IMR-90 (cell line): ENCODE results near the gene LRPPRC. TPM values are rescaled to one million over a fixed set of nuclear protein-coding genes. Genes with fewer than 3 reads are reported as not detected.

Experiments used
- ATAC-seq: fragments of 200-7000 bp; cut with Tn5 transposase; 2 replicates; pipeline ENCODE4 v1.9.1; 2020; ENCODE audit warnings: low read depth, mild to moderate bottlenecking, moderate library complexity
- BruUV-seq: library from RNA; stranded (reverse); fragments of 400-500 nt; replicated peaks from 2 replicates; lab custom pipeline; 2021; lab: Mats Ljungman, UMichigan
- CTCF ChIA-PET: fragments of 300-600 bp; formaldehyde crosslinking; extraction: SDS; loops from one replicate; lab custom pipeline; 2021; ENCODE audit warnings: antibody characterized with exemption; lab: Yijun Ruan, JAX
- POLR2A ChIA-PET: fragments of 300-600 bp; sonication (Branson Sonifier 250); formaldehyde crosslinking; loops from one replicate; lab custom pipeline; 2022; ENCODE audit warnings: antibody characterized with exemption; ENCODE audit not compliant: unreplicated experiment; lab: Charles Lee
- DNase-seq: peaks from one replicate; pipeline ENCODE4 v3.0.0; 2013
- H2AFZ ChIP-seq: replicated peaks from 2 replicates; pipeline ENCODE3; 2013; ENCODE audit warnings: low read length, mild to moderate bottlenecking; ENCODE audit not compliant: poor library complexity
- H2AK5ac ChIP-seq: 2 replicates; pipeline ENCODE4 v1.6.1; 2013; ENCODE audit warnings: low read depth, low read length, inconsistent platforms
- H2AK9ac ChIP-seq: replicated peaks from 2 replicates; pipeline ENCODE3; 2013; ENCODE audit warnings: mild to moderate bottlenecking, low read depth, low read length, moderate library complexity; ENCODE audit not compliant: poor library complexity
- H2BK120ac ChIP-seq: 2 replicates; pipeline ENCODE4 v1.6.1; 2013; ENCODE audit warnings: low read depth, low read length, inconsistent platforms
- H2BK15ac ChIP-seq: 3 replicates; pipeline ENCODE4 v1.6.1; 2013; ENCODE audit warnings: low read depth, low read length, inconsistent platforms
- H2BK20ac ChIP-seq: 2 replicates; pipeline ENCODE4 v1.6.1; 2013; ENCODE audit warnings: low read depth, mild to moderate bottlenecking, inconsistent platforms, low read length, moderate library complexity
- H2BK5ac ChIP-seq: 2 replicates; pipeline ENCODE4 v1.6.1; 2013; ENCODE audit warnings: mild to moderate bottlenecking, low read depth, low read length, inconsistent platforms; ENCODE audit not compliant: poor library complexity, severe bottlenecking
- H3K14ac ChIP-seq: replicated peaks from 2 replicates; pipeline ENCODE4 v1.6.1; 2013; ENCODE audit warnings: low read depth, low read length, inconsistent platforms
- H3K18ac ChIP-seq: 2 replicates; pipeline ENCODE4 v1.6.1; 2013; ENCODE audit warnings: low read depth, low read length, control low read depth
- H3K23ac ChIP-seq: 2 replicates; pipeline ENCODE4 v1.6.1; 2013; ENCODE audit warnings: low read depth, low read length, inconsistent platforms
- H3K27ac ChIP-seq: 2 replicates; pipeline ENCODE4 v1.5.1; 2013; ENCODE audit warnings: mild to moderate bottlenecking, control low read depth, low read length; ENCODE audit not compliant: insufficient read depth
- H3K27me3 ChIP-seq: 2 replicates; pipeline ENCODE4 v1.6.1; 2013; ENCODE audit warnings: low read length; ENCODE audit not compliant: control insufficient read depth, insufficient read depth
- H3K36me3 ChIP-seq: 2 replicates; pipeline ENCODE4 v1.6.1; 2013; ENCODE audit warnings: low read length, mixed read lengths; ENCODE audit not compliant: control insufficient read depth, insufficient read depth
- H3K4ac ChIP-seq: 2 replicates; pipeline ENCODE4 v1.6.1; 2013; ENCODE audit warnings: low read depth, low read length, inconsistent platforms
- H3K4me1 ChIP-seq: 2 replicates; pipeline ENCODE4 v1.6.1; 2013; ENCODE audit warnings: low read length, mixed read lengths; ENCODE audit not compliant: control insufficient read depth, insufficient read depth
- H3K4me2 ChIP-seq: 2 replicates; pipeline ENCODE4 v1.6.1; 2013; ENCODE audit warnings: low read depth, mild to moderate bottlenecking, control low read depth, low read length, moderate library complexity
- H3K4me3 ChIP-seq: 2 replicates; pipeline ENCODE4 v1.5.1; 2013; ENCODE audit warnings: low read depth, mild to moderate bottlenecking, control low read depth, low read length, moderate library complexity; ENCODE audit not compliant: insufficient read depth
- H3K56ac ChIP-seq: 2 replicates; pipeline ENCODE4 v1.6.1; 2013; ENCODE audit warnings: low read length, inconsistent platforms; ENCODE audit not compliant: insufficient read depth; ENCODE audit errors: extremely low read depth
- H3K79me1 ChIP-seq, 2 experiments: 2 replicates each; pipeline ENCODE4 v1.6.1; 2013; ENCODE audit warnings: low read length in 2 of 2, inconsistent platforms in 1 of 2, low read depth in 1 of 2
- H3K9ac ChIP-seq: 2 replicates; pipeline ENCODE4 v1.6.1; 2013; ENCODE audit warnings: low read depth, low read length, control low read depth
- H3K9me1 ChIP-seq: 2 replicates; pipeline ENCODE4 v1.6.1; 2013; ENCODE audit warnings: low read length, inconsistent platforms; ENCODE audit not compliant: insufficient read depth
- H3K9me3 ChIP-seq: 2 replicates; pipeline ENCODE4 v1.6.1; 2013; ENCODE audit warnings: low read length; ENCODE audit not compliant: control insufficient read depth, insufficient read depth
- H4K20me1 ChIP-seq: 2 replicates; pipeline ENCODE4 v1.6.1; 2013; ENCODE audit warnings: low read length, inconsistent platforms; ENCODE audit not compliant: insufficient read depth
- H4K5ac ChIP-seq: 2 replicates; pipeline ENCODE4 v1.6.1; 2013; ENCODE audit warnings: mild to moderate bottlenecking, low read depth, low read length, control low read depth
- H4K8ac ChIP-seq, 2 experiments: 2 replicates each; pipeline ENCODE4 v1.6.1; 2013; ENCODE audit warnings: low read depth in 2 of 2, low read length in 2 of 2, control low read depth in 1 of 2, inconsistent platforms in 1 of 2
- H4K91ac ChIP-seq: 2 replicates; pipeline ENCODE4 v1.6.1; 2013; ENCODE audit warnings: low read depth, low read length, inconsistent platforms; ENCODE audit not compliant: insufficient read depth
- BHLHE40 ChIP-seq: fragments of 150-350 bp; IDR thresholded peaks from 2 replicates; pipeline ENCODE4 v1.6.1; 2016; ENCODE audit warnings: mild to moderate bottlenecking, low read depth, low read length
- CEBPB ChIP-seq: IDR thresholded peaks from 2 replicates; pipeline ENCODE4 v1.6.1; 2012; ENCODE audit warnings: low read depth, low read length, improper control_type of control experiment
- CHD1 ChIP-seq: IDR thresholded peaks from 2 replicates; pipeline ENCODE4 v1.6.1; 2012; ENCODE audit warnings: low read depth, low read length, improper control_type of control experiment
- FOS ChIP-seq: fragments of 150-350 bp; IDR thresholded peaks from 2 replicates; pipeline ENCODE4 v1.6.1; 2016; ENCODE audit warnings: low read depth, low read length
- MAFK ChIP-seq: IDR thresholded peaks from 2 replicates; pipeline ENCODE4 v1.6.1; 2012; ENCODE audit warnings: low read depth, low read length, improper control_type of control experiment
- MAZ ChIP-seq: IDR thresholded peaks from 2 replicates; pipeline ENCODE4 v1.6.1; 2012; ENCODE audit warnings: low read depth, mild to moderate bottlenecking, low read length, improper control_type of control experiment, moderate library complexity, borderline replicate concordance
- MXI1 ChIP-seq: IDR thresholded peaks from 2 replicates; pipeline ENCODE4 v1.6.1; 2012; ENCODE audit warnings: low read depth, mild to moderate bottlenecking, low read length, moderate library complexity, borderline replicate concordance
- NFE2L2 ChIP-seq: fragments of 150-350 bp; IDR thresholded peaks from 2 replicates; pipeline ENCODE4 v1.6.1; 2016; ENCODE audit warnings: low read depth, mild to moderate bottlenecking, low read length
- POLR2A ChIP-seq: IDR thresholded peaks from 2 replicates; pipeline ENCODE4 v1.6.1; 2012; ENCODE audit warnings: mild to moderate bottlenecking, low read depth, low read length
- RAD21 ChIP-seq: IDR thresholded peaks from 2 replicates; pipeline ENCODE4 v1.6.1; 2012; ENCODE audit warnings: low read length, improper control_type of control experiment
- RCOR1 ChIP-seq: IDR thresholded peaks from 2 replicates; pipeline ENCODE4 v1.6.1; 2012; ENCODE audit warnings: mild to moderate bottlenecking, low read length, improper control_type of control experiment; ENCODE audit not compliant: insufficient replicate concordance
- RFX5 ChIP-seq: IDR thresholded peaks from 2 replicates; pipeline ENCODE4 v1.8.0; 2012; ENCODE audit warnings: low read depth, mild to moderate bottlenecking, low read length, moderate library complexity
- SMC3 ChIP-seq: fragments of 150-350 bp; IDR thresholded peaks from 2 replicates; pipeline ENCODE4 v1.6.1; 2016; ENCODE audit warnings: low read depth, mild to moderate bottlenecking, antibody characterized with exemption, low read length, moderate library complexity
- WGBS, 2 experiments: methylation state at CpG; one replicate each; pipeline versions ENCODE4 v1.1.5 to v1.1.7; 2013; ENCODE audit warnings: missing lambda C conversion rate in 2 of 2; ENCODE audit not compliant: insufficient read length in 1 of 2; ENCODE audit errors: extremely low coverage in 2 of 2; 5-methylcytosine and 5-hydroxymethylcytosine counted together
- dilution Hi-C: fragments of 300-500 bp; cut with HindIII; formaldehyde crosslinking; loops from one replicate; pipeline ENCODE4 v1.14.3; 2018; ENCODE audit warnings: low sequenced_read_pairs; ENCODE audit not compliant: unreplicated experiment
- in situ Hi-C: fragments of 300-500 bp; cut with MboI; formaldehyde crosslinking; loops from 3 replicates; pipeline ENCODE4 v1.14.3; 2019; ENCODE audit warnings: low sequenced_read_pairs, inconsistent platforms, mixed read lengths
- intact Hi-C: fragments of 100-400 bp; cut with micrococcal nuclease; formaldehyde crosslinking; loops from 2 replicates; pipeline ENCODE4 v1.10.0; 2022
- polyA plus RNA-seq, 3 experiments: library from polyadenylated mRNA; depleted of rRNA; stranded (reverse); fragments of >200 nt; gene quantifications; 2 replicates each; pipeline ENCODE4 v1.2.3, GENCODE V29; 2012; ENCODE audit warnings: low replicate concordance in 1 of 3
- total RNA-seq: library from RNA; depleted of rRNA; stranded (reverse); fragments of >200 nt; gene quantifications from 2 replicates; pipeline ENCODE4 v1.2.3, GENCODE V29; 2012
- TF ChIP-seq, protein P1 (sequence below): fragments of 150-350 bp; IDR thresholded peaks from 2 replicates; pipeline ENCODE4 v1.6.1; 2017; ENCODE audit warnings: mild to moderate bottlenecking, antibody characterized with exemption, low read length, low read depth
- TF ChIP-seq, protein P2 (sequence below): fragments of 150-350 bp; IDR thresholded peaks from 2 replicates; pipeline ENCODE4 v1.6.1; 2016; ENCODE audit warnings: low read depth, mild to moderate bottlenecking, low read length, moderate library complexity, borderline replicate concordance
- TF ChIP-seq, protein P3 (sequence below): conservative IDR thresholded peaks from 2 replicates; pipeline ENCODE4 v1.5.1; 2012; ENCODE audit warnings: mild to moderate bottlenecking, low read depth, low read length, improper control_type of control experiment

The LRPPRC gene
- total and polyA plus RNA-seq, 2 of the 4 experiments (the other 2 are of a cell fraction) = 30.4 to 36.0 TPM

DNA sequence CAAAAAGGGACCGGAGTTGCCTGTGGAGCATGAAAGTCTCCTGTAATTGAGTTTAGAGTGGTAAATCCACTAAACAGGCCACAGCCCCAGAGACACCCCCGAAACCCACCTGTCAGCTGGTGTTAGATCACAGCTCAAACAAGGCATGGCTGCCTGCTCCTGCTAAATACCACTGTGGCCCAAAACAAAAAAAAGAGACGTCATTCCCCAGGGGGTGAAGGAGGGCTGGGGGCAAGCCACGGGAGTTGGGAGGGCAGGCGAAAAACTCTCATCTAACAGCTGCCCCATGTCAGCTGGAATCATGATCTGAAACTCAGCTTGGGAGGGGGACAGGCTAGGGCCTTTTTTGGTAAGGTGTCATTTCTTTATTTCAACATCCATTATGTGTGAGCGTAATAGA is 42.5 kb upstream of the LRPPRC start:
- POLR2A ChIA-PET = no interaction called here
- Histone ChIP-seq H2BK15ac (no peak overlapping the region), H3K27me3 (peaks cover 24% of the 10 kb centered on the region), H3K36me3 (no peaks in the 10 kb centered on the region), H3K14ac (no peak overlapping the region), H2AFZ (no peak overlapping the region), H3K9me1 (no peaks in the 10 kb centered on the region), H3K4me3 (no peak overlapping the region), H3K56ac (no peak overlapping the region; the same call in 1 of the 2 replicates), H4K91ac (no peak overlapping the region), H4K20me1 (no peaks in the 10 kb centered on the region), H4K8ac (no peak overlapping the region), H3K79me1 (no peaks in the 10 kb centered on the region), H3K4me1 (no peaks in the 10 kb centered on the region), H2BK120ac (no peak overlapping the region), H2BK5ac (no peak overlapping the region), H4K5ac (no peak overlapping the region), H3K9me3 (no peaks in the 10 kb centered on the region), H3K23ac (no peak overlapping the region), H3K4ac (no peak overlapping the region), H3K9ac (no peak overlapping the region), H3K4me2 (no peak overlapping the region), H3K27ac (no peak overlapping the region), H2BK20ac (no peak overlapping the region), H3K18ac (no peak overlapping the region), H2AK9ac (no peak overlapping the region), H2AK5ac (no peak overlapping the region)
- in situ Hi-C loops (loop anchor here (10.0 kb wide), 1 partner anchor 437 kb away; no protein-coding TSS in a partner anchor), intact Hi-C loops (no loop called here), dilution Hi-C loops (no loop called here)
- WGBS, 2 experiments = no CpG with 5 or more reads among the region's 6 CpGs
- no peak for DNase-seq
- ATAC-seq = no peak
- no peak for TF ChIP-seq SMC3
- no peak for TF ChIP-seq MAFK
- TF ChIP-seq, protein P1, sequence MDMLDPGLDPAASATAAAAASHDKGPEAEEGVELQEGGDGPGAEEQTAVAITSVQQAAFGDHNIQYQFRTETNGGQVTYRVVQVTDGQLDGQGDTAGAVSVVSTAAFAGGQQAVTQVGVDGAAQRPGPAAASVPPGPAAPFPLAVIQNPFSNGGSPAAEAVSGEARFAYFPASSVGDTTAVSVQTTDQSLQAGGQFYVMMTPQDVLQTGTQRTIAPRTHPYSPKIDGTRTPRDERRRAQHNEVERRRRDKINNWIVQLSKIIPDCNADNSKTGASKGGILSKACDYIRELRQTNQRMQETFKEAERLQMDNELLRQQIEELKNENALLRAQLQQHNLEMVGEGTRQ = no peak
- no peak for TF ChIP-seq RCOR1
- TF ChIP-seq MAZ = no peak
- TF ChIP-seq CHD1 = no peak
- no peak for TF ChIP-seq RFX5
- TF ChIP-seq BHLHE40 = no peak
- TF ChIP-seq POLR2A = no peak
- TF ChIP-seq CEBPB = no peak
- no peak for TF ChIP-seq RAD21
- no peak for TF ChIP-seq NFE2L2
- TF ChIP-seq, protein P2, sequence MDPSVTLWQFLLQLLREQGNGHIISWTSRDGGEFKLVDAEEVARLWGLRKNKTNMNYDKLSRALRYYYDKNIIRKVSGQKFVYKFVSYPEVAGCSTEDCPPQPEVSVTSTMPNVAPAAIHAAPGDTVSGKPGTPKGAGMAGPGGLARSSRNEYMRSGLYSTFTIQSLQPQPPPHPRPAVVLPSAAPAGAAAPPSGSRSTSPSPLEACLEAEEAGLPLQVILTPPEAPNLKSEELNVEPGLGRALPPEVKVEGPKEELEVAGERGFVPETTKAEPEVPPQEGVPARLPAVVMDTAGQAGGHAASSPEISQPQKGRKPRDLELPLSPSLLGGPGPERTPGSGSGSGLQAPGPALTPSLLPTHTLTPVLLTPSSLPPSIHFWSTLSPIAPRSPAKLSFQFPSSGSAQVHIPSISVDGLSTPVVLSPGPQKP = no peak
- TF ChIP-seq MXI1 = no peak
- TF ChIP-seq, protein P3, sequence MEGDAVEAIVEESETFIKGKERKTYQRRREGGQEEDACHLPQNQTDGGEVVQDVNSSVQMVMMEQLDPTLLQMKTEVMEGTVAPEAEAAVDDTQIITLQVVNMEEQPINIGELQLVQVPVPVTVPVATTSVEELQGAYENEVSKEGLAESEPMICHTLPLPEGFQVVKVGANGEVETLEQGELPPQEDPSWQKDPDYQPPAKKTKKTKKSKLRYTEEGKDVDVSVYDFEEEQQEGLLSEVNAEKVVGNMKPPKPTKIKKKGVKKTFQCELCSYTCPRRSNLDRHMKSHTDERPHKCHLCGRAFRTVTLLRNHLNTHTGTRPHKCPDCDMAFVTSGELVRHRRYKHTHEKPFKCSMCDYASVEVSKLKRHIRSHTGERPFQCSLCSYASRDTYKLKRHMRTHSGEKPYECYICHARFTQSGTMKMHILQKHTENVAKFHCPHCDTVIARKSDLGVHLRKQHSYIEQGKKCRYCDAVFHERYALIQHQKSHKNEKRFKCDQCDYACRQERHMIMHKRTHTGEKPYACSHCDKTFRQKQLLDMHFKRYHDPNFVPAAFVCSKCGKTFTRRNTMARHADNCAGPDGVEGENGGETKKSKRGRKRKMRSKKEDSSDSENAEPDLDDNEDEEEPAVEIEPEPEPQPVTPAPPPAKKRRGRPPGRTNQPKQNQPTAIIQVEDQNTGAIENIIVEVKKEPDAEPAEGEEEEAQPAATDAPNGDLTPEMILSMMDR = no peak
- no peak for TF ChIP-seq FOS
- BruUV-seq = no TSS peak
- CTCF ChIA-PET = interaction anchor here (0.6 kb wide), 1 partner anchor 1315 kb away, joined by 3 read pairs; no protein-coding TSS in a partner anchor
